HCT116 (cell line): Measurements from ENCODE around the gene EN2. TPM values are rescaled to one million over a fixed set of nuclear protein-coding genes. Genes with fewer than 3 reads are reported as not detected.

ENCODE experiments used
- ATAC-seq: fragments of 200-7000 bp; cut with Tn5 transposase; 2 replicates; pipeline ENCODE4 v1.9.1; 2020; ENCODE audit warnings: mild to moderate bottlenecking, moderate library complexity
- BruUV-seq: library from RNA; stranded (reverse); fragments of 400-500 nt; replicated peaks from 2 replicates; lab custom pipeline; 2021; lab: Mats Ljungman, UMichigan
- CTCF ChIA-PET: fragments of 300-600 bp; sonication (Branson Sonifier 250); formaldehyde crosslinking; loops from one replicate; lab custom pipeline; 2021; ENCODE audit warnings: antibody characterized with exemption; lab: Charles Lee
- POLR2A ChIA-PET: fragments of 300-600, 350-600 bp; sonication (Branson Sonifier 250); formaldehyde crosslinking; loops from one replicate; lab custom pipeline; 2021; ENCODE audit warnings: antibody characterized with exemption; lab: Charles Lee
- RAD21 ChIA-PET, 2 experiments: fragments of 300-600 bp; sonication (Branson Sonifier 250); formaldehyde crosslinking; loops; one replicate each; lab custom pipeline; 2023; ENCODE audit warnings: low total read pairs in 2 of 2; ENCODE audit not compliant: uncharacterized antibody in 2 of 2, unreplicated experiment in 2 of 2, low non-redundant PET in 1 of 2; lab: Charles Lee
- DNase-seq: peaks from one replicate; pipeline ENCODE4 v3.0.0-alpha.2; 2010; ENCODE audit warnings: low read depth, low spot score
- H2AFZ ChIP-seq: fragments of 200-600 bp; shearing (Covaris generic), sonication (generic); 2 replicates; pipeline ENCODE4 v1.6.1; 2017; ENCODE audit warnings: low read depth, mixed run types, mixed read lengths, antibody characterized with exemption, low read length; ENCODE audit not compliant: poor library complexity, severe bottlenecking
- H3K27ac ChIP-seq: 2 replicates; pipeline ENCODE4 v1.5.1; 2012; ENCODE audit warnings: low read depth, low read length
- H3K27me3 ChIP-seq: fragments of 200-600 bp; sonication (generic); 2 replicates; pipeline ENCODE4 v1.6.1; 2016; ENCODE audit warnings: mixed run types, low read length, mixed read lengths; ENCODE audit not compliant: insufficient read depth
- H3K36me3 ChIP-seq, 2 experiments: fragments of 200-500 bp in 1 of 2; fragments of 200-600 bp in 1 of 2; sonication (Bioruptor generic) in 1 of 2; sonication (generic) in 1 of 2; 2 replicates each; pipeline versions ENCODE4 v1.5.1 to v1.6.1; 2014 to 2016; ENCODE audit warnings: low read length in 2 of 2, inconsistent platforms in 1 of 2, mixed read lengths in 1 of 2, mixed run types in 1 of 2; ENCODE audit not compliant: insufficient read depth in 2 of 2, control insufficient read depth in 1 of 2
- H3K4me1 ChIP-seq, 2 experiments: fragments of 200-600 bp in 1 of 2; sonication (generic) in 1 of 2; 2 replicates each; pipeline versions ENCODE4 v1.5.1 to v1.6.1; 2012 to 2017; ENCODE audit warnings: low read length in 2 of 2, inconsistent platforms in 1 of 2, mild to moderate bottlenecking in 1 of 2, mixed read lengths in 1 of 2, mixed run types in 1 of 2, moderate library complexity in 1 of 2; ENCODE audit not compliant: insufficient read depth in 2 of 2, control insufficient read depth in 1 of 2
- H3K4me2 ChIP-seq: fragments of 200-600 bp; sonication (generic); 2 replicates; pipeline ENCODE4 v1.6.1; 2017; ENCODE audit warnings: mixed run types, low read length, mixed read lengths
- H3K4me3 ChIP-seq, 2 experiments: fragments of 200-600 bp in 1 of 2; sonication (generic) in 1 of 2; replicated peaks in 1 of 2; 2 replicates each; pipeline ENCODE4 v1.5.1; 2011 to 2016; ENCODE audit warnings: low read length in 2 of 2, control low read depth in 1 of 2, low read depth in 1 of 2, mild to moderate bottlenecking in 1 of 2, mixed read lengths in 1 of 2, mixed run types in 1 of 2
- H3K79me2 ChIP-seq: fragments of 200-600 bp; sonication (generic); 2 replicates; pipeline ENCODE4 v1.6.1; 2017; ENCODE audit warnings: mild to moderate bottlenecking, mixed run types, low read length, moderate library complexity, mixed read lengths; ENCODE audit not compliant: insufficient read depth
- H3K9ac ChIP-seq: fragments of 200-600 bp; sonication (generic); 2 replicates; pipeline ENCODE4 v1.6.1; 2016; ENCODE audit warnings: low read length, mixed read lengths
- H3K9me2 ChIP-seq: fragments of 200-600 bp; sonication (generic), shearing (Covaris generic); 2 replicates; pipeline ENCODE4 v1.6.1; 2017; ENCODE audit warnings: mixed run types, mild to moderate bottlenecking, moderate library complexity; ENCODE audit not compliant: insufficient read depth
- H3K9me3 ChIP-seq, 2 experiments: fragments of 200-500 bp in 1 of 2; fragments of 200-600 bp in 1 of 2; sonication (Bioruptor generic) in 1 of 2; sonication (generic) in 1 of 2; 2 replicates each; pipeline ENCODE4 v1.6.1; 2014 to 2017; ENCODE audit warnings: low read length in 2 of 2, mixed read lengths in 2 of 2, inconsistent platforms in 1 of 2, low read depth in 1 of 2, mild to moderate bottlenecking in 1 of 2, mixed run types in 1 of 2, moderate library complexity in 1 of 2; ENCODE audit not compliant: control insufficient read depth in 1 of 2, insufficient read depth in 1 of 2
- H4K20me1 ChIP-seq: fragments of 200-600 bp; sonication (generic), shearing (Covaris generic); 2 replicates; pipeline ENCODE4 v1.6.1; 2017; ENCODE audit warnings: mixed run types, mild to moderate bottlenecking, moderate library complexity; ENCODE audit not compliant: insufficient read depth
- ATF3 ChIP-seq: IDR thresholded peaks from 2 replicates; pipeline ENCODE4 v1.6.1; 2012
- CBX3 ChIP-seq: IDR thresholded peaks from 2 replicates; pipeline ENCODE4 v1.6.1; 2012; ENCODE audit warnings: low read depth
- CEBPB ChIP-seq: IDR thresholded peaks from 2 replicates; pipeline ENCODE4 v1.6.1; 2012; ENCODE audit warnings: low read depth
- CTCF ChIP-seq, 3 experiments: fragments of 200-600 bp in 1 of 3; sonication (generic) in 1 of 3; IDR thresholded peaks in 2 of 3; conservative IDR thresholded peaks in 1 of 3; 2 replicates each; pipeline ENCODE4 v1.5.1; 2012 to 2017; ENCODE audit warnings: low read depth in 2 of 3, low read length in 2 of 3, antibody characterized with exemption in 1 of 3, borderline replicate concordance in 1 of 3, control low read depth in 1 of 3, mild to moderate bottlenecking in 1 of 3, mixed read lengths in 1 of 3, mixed run types in 1 of 3, moderate library complexity in 1 of 3; ENCODE audit not compliant: insufficient read depth in 1 of 3
- EGR1 ChIP-seq: IDR thresholded peaks from 2 replicates; pipeline ENCODE4 v1.6.1; 2012; ENCODE audit warnings: low read depth
- EZH2 ChIP-seq: fragments of 200-600 bp; sonication (generic); IDR thresholded peaks from 2 replicates; pipeline ENCODE4 v1.6.1; 2017; ENCODE audit warnings: antibody characterized with exemption, mixed run types
- EZH2phosphoT487 ChIP-seq: fragments of 200-600 bp; IDR thresholded peaks from 2 replicates; pipeline ENCODE4 v1.6.1; 2018; ENCODE audit warnings: antibody characterized with exemption, borderline replicate concordance
- FOSL1 ChIP-seq: IDR thresholded peaks from 2 replicates; pipeline ENCODE4 v1.6.1; 2012; ENCODE audit warnings: low read depth
- JUND ChIP-seq: IDR thresholded peaks from 2 replicates; pipeline ENCODE4 v1.6.1; 2012
- MAX ChIP-seq: IDR thresholded peaks from 2 replicates; pipeline ENCODE4 v1.6.1; 2012
- POLR2A ChIP-seq: IDR thresholded peaks from 2 replicates; pipeline ENCODE4 v1.7.0; 2011; ENCODE audit warnings: borderline replicate concordance; ENCODE audit not compliant: insufficient read depth, insufficient read length; ENCODE audit errors: extremely low read depth
- POLR2AphosphoS5 ChIP-seq: IDR thresholded peaks from 2 replicates; pipeline ENCODE4 v1.6.1; 2011; ENCODE audit warnings: mild to moderate bottlenecking, low read depth, low read length, moderate library complexity
- RAD21 ChIP-seq: IDR thresholded peaks from 2 replicates; pipeline ENCODE4 v1.6.1; 2012; ENCODE audit warnings: low read depth, mild to moderate bottlenecking
- REST ChIP-seq: IDR thresholded peaks from 2 replicates; pipeline ENCODE4 v1.6.1; 2012; ENCODE audit warnings: low read depth
- SIN3A ChIP-seq: IDR thresholded peaks from 2 replicates; pipeline ENCODE4 v1.6.1; 2012; ENCODE audit warnings: low read depth
- SP1 ChIP-seq: IDR thresholded peaks from 2 replicates; pipeline ENCODE4 v1.6.1; 2012; ENCODE audit warnings: low read depth
- SRF ChIP-seq: IDR thresholded peaks from 2 replicates; pipeline ENCODE4 v1.6.1; 2012; ENCODE audit warnings: low read depth
- TCF7L2 ChIP-seq: IDR thresholded peaks from 2 replicates; pipeline ENCODE4 v1.7.0; 2011; ENCODE audit warnings: borderline replicate concordance, inconsistent platforms; ENCODE audit not compliant: insufficient read depth, insufficient read length; ENCODE audit errors: extremely low read depth
- ZBTB33 ChIP-seq: IDR thresholded peaks from 2 replicates; pipeline ENCODE4 v1.6.1; 2011; ENCODE audit warnings: mild to moderate bottlenecking, low read length, moderate library complexity; ENCODE audit not compliant: insufficient replicate concordance; ENCODE audit errors: extremely low read depth
- ZNF274 ChIP-seq: fragments of 200-500 bp; sonication (Bioruptor generic); IDR thresholded peaks from 2 replicates; pipeline ENCODE4 v1.6.1; 2014; ENCODE audit warnings: mild to moderate bottlenecking, low read depth, low read length, inconsistent platforms
- intact Hi-C: fragments of 100-400 bp; cut with micrococcal nuclease; formaldehyde crosslinking; loops from 2 replicates; pipeline ENCODE4 v1.10.0; 2022
- total RNA-seq: library from RNA; stranded (reverse); gene quantifications from one replicate; pipeline ENCODE4 v1.2.1, GENCODE V29; 2021; ENCODE audit not compliant: unreplicated experiment

The EN2 gene
- total RNA-seq, 1 experiment from 2014 or later = 0.32 TPM

GRCh38 chr7:155491812-155492211 lies 33.9 kb downstream of the EN2 start:
- Histone ChIP-seq H3K27me3 (0 out of 2 replicates have a peak, but pooled peaks cover 8% of the 10 kb centered on the region), H3K36me3 (no peaks in the 10 kb centered on the region), H3K9me2 (no peaks in the 10 kb centered on the region), H3K4me1 (no peaks in the 10 kb centered on the region; a peak in 1 of 4 replicates), H3K9ac (no peak overlapping the region), H3K4me3 (no peak overlapping the region), H2AFZ (no peak overlapping the region), H4K20me1 (no peaks in the 10 kb centered on the region), H3K9me3 (no peaks in the 10 kb centered on the region), H3K79me2 (no peaks in the 10 kb centered on the region), H3K4me2 (no peak overlapping the region), H3K27ac (no peak overlapping the region)
- BruUV-seq = no TSS peak
- intact Hi-C loops = no loop called here
- DNase-seq (no peak), ATAC-seq (no peak)
- ChIA-PET POLR2A (no interaction called here), RAD21 (no interaction called here), CTCF (no interaction called here)
- TF ChIP-seq ATF3 (no peak), EZH2phosphoT487 (no peak), POLR2AphosphoS5 (no peak), JUND (no peak), CEBPB (no peak), POLR2A (no peak), MAX (no peak), FOSL1 (no peak), ZNF274 (no peak), ZBTB33 (no peak), SRF (no peak), SP1 (no peak), CBX3 (no peak), REST (no peak), SIN3A (no peak), CTCF (IDR thresholded peaks at IDR 0.05 in 2 of 3, conservative IDR thresholded peaks at IDR 0.05 in 1 of 3; ENCODE audit: borderline replicate concordance in 1 of 3, insufficient read depth in 1 of 3, low read depth in 2 of 3, low read length in 2 of 3) (no peak), RAD21 (no peak), EZH2 (no peak), EGR1 (no peak), TCF7L2 (no peak)
